HG02588 (cell line): ENCODE measurements around the gene EYA2.

Source experiments
- ATAC-seq: cut with Tn5 transposase; IDR thresholded peaks from one replicate; pipeline ENCODE4 v1.9.1; 2021; ENCODE audit warnings: mild to moderate bottlenecking, moderate library complexity; ENCODE audit not compliant: unreplicated experiment

Gene EYA2

GRCh38 chr20:47099825-47100441 is 205.3 kb downstream of the EYA2 start:
- no peak for ATAC-seq

- ATAC-seq, result no peak
Observed at GRCh38 chr20:47102629-47103028, 208.0 kb downstream of the EYA2 start.

GRCh38 chr20:47106786-47107185 is 212.1 kb downstream of the EYA2 start:
- ATAC-seq, result no peak

GRCh38 chr20:47108994-47109393 is 214.4 kb downstream of the EYA2 start:
- ATAC-seq, result no peak

- no peak for ATAC-seq
Observed at GRCh38 chr20:47110819-47111218, 216.2 kb downstream of the EYA2 start.

DNA sequence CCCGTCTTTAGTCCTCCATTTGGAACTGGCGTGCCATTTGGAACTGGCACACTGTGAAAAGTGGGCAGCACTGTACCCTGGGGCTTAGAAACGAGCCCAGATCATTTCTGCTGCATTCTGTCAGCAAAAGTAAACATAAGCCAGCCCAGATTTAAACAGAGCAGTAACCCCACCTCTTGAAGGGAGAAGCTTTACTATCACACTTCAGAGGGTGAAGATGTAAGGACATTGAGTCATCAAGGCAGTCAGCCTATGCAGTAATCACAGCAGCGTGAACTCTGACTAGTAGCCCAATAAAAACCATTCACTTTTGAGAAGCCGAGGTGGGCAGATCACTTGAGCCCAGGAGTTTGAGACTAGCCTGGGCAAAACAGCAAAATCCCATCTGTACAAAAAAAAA is 216.9 kb downstream of the EYA2 start:
- ATAC-seq, result no peak

DNA sequence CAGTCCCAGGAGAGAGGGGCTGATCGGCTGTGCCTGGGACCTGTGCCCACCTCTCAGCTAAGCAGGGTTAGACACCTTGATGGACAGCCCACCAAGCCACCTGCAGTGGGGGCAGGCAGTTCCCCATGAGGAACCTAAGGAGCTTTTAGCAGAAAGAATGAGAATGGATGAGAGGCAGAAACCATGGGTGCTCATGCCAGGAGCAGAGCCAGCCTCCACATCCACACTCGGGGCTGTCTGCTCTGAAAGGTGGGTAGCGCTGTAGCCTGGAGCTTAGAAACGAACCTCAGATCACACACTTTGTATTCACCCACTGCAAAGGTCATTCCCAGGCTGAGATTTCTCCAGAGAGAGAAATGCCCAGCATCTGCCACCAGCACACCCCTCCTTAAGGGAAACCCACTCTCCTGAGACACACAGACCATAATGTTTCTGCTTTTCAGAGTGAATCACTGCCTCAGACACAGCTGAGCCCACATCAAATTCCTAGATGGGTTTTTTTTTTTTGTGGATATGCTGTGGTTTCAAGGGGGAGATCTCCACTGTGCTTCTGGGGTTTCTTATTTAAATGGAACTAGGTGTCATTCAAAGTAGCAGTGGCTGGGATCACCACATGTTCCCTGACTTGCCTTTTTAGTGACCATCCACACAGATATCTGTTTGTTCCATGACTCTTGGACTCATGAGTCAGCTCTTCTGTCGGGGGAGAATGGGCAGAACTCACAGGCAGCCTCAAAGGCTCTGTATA is 218.9 kb downstream of the EYA2 start:
- no peak for ATAC-seq

DNA sequence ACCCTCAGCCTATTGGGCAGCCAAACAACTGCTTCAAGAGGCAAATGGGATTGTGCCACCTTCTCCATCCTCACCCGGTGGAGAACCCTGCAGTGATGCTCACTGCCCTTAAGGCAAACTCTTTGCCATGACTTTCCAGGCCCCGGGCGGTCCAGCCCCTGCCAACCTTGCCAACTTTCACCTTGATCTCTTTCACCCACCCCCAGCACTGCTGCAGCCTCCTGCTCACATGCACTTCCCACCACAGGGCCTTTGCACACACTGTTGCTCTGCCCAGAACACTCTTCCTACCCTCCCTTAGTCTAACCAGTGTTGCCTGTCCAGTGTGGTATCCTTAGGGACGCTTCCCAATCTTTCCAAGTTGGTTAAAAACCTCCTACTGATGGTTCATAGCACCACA is 221.1 kb downstream of the EYA2 start:
- ATAC-seq, result no peak

- ATAC-seq, result no peak
Observed at GRCh38 chr20:47117371-47117770, 222.7 kb downstream of the EYA2 start.

DNA sequence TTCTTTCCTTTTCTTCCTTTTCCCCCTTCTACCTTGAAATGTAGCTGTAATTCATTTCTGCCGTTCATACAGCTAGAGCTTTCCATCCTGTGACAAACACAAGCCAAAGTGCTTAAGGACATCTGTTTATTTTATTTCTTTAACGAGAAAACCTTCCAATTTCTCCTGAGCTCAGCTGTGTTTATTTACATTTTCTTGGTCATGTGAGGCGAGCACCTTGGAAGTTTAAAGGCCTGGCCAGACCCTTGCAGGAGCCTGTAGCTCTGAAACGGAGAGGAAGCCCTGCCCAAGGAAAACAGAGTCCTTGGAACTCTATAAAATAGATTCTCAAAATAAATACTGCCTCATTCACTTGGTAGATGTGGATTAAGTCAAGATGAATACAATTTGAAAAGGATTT is 223.1 kb downstream of the EYA2 start:
- ATAC-seq, result no peak

- no peak for ATAC-seq
Observed at GRCh38 chr20:47118206-47118605, 223.6 kb downstream of the EYA2 start.

DNA sequence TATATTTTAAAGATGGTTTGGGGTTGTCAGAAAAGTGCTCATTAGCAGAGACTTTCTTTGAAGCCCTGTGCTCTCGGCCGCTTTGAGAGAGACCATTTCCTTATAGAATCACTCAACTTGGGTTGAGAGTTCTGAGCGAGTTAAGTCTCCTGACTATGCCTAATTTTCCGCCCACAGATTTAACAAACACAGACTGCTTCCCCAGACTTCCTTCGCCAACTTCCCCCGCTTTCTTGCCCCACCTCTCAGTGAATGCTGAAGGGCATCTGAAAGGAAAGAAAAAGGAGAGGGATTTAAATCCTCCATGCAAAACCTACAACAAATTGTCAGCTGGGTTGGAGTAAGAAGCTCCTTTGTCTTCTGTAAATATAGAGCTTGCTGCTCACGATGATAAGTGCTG is 224.0 kb downstream of the EYA2 start:
- ATAC-seq, result no peak

- ATAC-seq, result no peak
Observed at GRCh38 chr20:47120346-47120936, 225.8 kb downstream of the EYA2 start.

GRCh38 chr20:47122560-47122959 is 227.9 kb downstream of the EYA2 start:
- no peak for ATAC-seq

- no peak for ATAC-seq
Observed at GRCh38 chr20:47124181-47124717, 229.6 kb downstream of the EYA2 start.

- no peak for ATAC-seq
Observed at GRCh38 chr20:47125508-47125757, 230.8 kb downstream of the EYA2 start.

GRCh38 chr20:47125758-47126591 is 231.3 kb downstream of the EYA2 start:
- no peak for ATAC-seq

DNA sequence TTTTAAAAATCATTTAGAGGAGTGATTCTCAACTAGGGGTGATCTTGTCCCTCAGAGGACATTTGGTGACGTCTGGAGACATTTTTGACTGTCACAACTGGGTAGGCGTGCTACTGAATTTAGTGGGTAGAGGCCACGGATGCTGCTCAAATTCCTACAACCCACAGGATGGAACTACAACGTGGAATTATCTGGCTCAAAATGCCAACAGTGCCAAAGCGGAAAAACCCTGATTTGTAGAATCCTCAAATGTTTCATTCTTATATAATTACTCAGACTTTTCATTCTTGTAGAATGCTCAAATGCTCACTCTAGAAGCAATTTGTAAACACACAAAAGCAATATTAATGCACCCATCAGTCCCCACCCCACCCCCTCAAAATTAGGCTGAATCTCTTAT is 232.1 kb downstream of the EYA2 start:
- ATAC-seq, result no peak

GRCh38 chr20:47127546-47127945 is 232.9 kb downstream of the EYA2 start:
- no peak for ATAC-seq

- no peak for ATAC-seq
Observed at GRCh38 chr20:47127999-47128398, 233.4 kb downstream of the EYA2 start.

DNA sequence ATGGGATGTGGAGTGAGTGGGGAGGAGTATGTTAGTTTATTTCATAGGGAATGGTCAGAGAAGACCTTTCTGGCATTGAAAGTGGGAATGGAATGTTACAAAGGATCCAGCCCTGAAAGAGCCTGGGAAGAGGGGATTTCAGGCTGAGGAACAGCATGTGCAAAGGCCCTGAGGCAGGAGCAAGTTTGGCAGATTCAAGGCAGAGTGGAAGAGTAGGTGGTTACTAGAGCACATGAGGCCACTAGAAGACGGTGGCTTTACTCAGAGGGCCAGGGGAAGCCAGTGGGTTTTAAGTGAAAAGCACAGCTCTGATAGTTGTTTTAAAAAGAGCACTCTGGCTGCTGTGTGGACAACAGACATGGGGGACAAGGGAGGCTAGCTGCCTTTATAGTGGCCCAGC is 234.7 kb downstream of the EYA2 start:
- no peak for ATAC-seq
